Measurements from ENCODE around the gene ATG101.

ATG101 gene

GRCh38 chr12:52063082-52063924 is 6.5 kb upstream of the ATG101 start:
- no peak for TF ChIP-seq SPI1 (IDR thresholded peaks at IDR 0.05; ENCODE audit: low read depth, low read length)
- TF ChIP-seq TAF1 (IDR thresholded peaks at IDR 0.05; ENCODE audit: low read depth, low read length): no peak
- TF ChIP-seq POU2F2 (IDR thresholded peaks at IDR 0.05; ENCODE audit: low read depth, low read length): no peak
- TF ChIP-seq PAX5 (IDR thresholded peaks at IDR 0.05; ENCODE audit: insufficient read depth, low read length, severe bottlenecking): no peak
- TF ChIP-seq POLR2AphosphoS5 (IDR thresholded peaks at IDR 0.05; ENCODE audit: low read depth, low read length): no peak
- no peak for TF ChIP-seq POLR2A (IDR thresholded peaks at IDR 0.05; ENCODE audit: low read depth, low read length)
- FAIRE-seq (no peak), DNase-seq (ENCODE audit: insufficient read length, low spot score) (no peak)

DNA sequence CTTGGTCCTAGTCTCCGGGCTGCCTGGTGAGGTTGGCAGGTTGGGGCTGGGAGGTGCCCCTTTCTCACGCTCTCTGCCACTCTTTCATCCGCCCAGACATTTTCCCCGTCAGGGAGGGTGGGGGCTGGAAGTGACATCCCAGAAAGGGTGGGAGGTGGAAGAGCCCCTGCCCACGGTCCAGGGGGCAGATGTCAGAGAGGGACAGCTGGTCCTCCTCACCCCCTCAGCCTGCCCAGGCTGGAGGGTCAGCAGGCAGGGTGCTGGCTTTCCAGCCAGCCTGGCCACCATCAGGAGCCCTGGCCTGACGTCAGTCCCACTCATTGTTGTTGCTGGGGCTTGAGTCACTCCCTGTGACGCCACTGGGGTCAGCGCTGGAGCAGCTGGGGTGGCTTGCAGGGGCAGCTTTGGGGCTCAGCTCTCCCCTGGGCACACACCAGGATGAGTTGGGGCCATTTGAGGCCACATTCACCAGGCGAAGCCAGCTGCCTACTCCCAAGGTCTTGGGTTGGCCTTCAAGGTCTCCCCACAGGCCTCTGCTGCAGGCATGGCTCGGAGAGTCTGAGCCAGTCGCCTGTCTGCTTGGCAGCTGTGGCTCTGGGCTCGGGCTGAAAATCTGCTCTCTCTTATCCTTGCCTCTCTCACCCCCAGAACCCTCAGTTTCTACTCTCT is 5.7 kb upstream of the ATG101 start:
- FAIRE-seq: no peak
- no peak for TF ChIP-seq POLR2A (IDR thresholded peaks at IDR 0.05; ENCODE audit: low read depth, low read length)
- no peak for TF ChIP-seq SPI1 (IDR thresholded peaks at IDR 0.05; ENCODE audit: low read depth, low read length)
- TF ChIP-seq POLR2AphosphoS5 (IDR thresholded peaks at IDR 0.05; ENCODE audit: low read depth, low read length): no peak
- no peak for TF ChIP-seq PAX5 (IDR thresholded peaks at IDR 0.05; ENCODE audit: insufficient read depth, low read length, severe bottlenecking)
- TF ChIP-seq POU2F2 (IDR thresholded peaks at IDR 0.05; ENCODE audit: low read depth, low read length): no peak
- no peak for TF ChIP-seq TAF1 (IDR thresholded peaks at IDR 0.05; ENCODE audit: low read depth, low read length)
- no peak for DNase-seq (ENCODE audit: insufficient read length, low spot score)

- TF ChIP-seq POLR2AphosphoS5 (IDR thresholded peaks at IDR 0.05; ENCODE audit: low read depth, low read length): no peak
- no peak for TF ChIP-seq TAF1 (IDR thresholded peaks at IDR 0.05; ENCODE audit: low read depth, low read length)
- TF ChIP-seq POLR2A (IDR thresholded peaks at IDR 0.05; ENCODE audit: low read depth, low read length): no peak
- no peak for TF ChIP-seq SPI1 (IDR thresholded peaks at IDR 0.05; ENCODE audit: low read depth, low read length)
- no peak for FAIRE-seq
Measured at GRCh38 chr12:52066346-52067080, 3.3 kb upstream of the ATG101 start.

GRCh38 chr12:52067081-52067374 is 2.8 kb upstream of the ATG101 start:
- DNase-seq (ENCODE audit: insufficient read length, low spot score) (no peak), FAIRE-seq (no peak)
- no peak for TF ChIP-seq SPI1 (IDR thresholded peaks at IDR 0.05; ENCODE audit: low read depth, low read length)
- TF ChIP-seq POU2F2 (IDR thresholded peaks at IDR 0.05; ENCODE audit: low read depth, low read length): no peak
- no peak for TF ChIP-seq PAX5 (IDR thresholded peaks at IDR 0.05; ENCODE audit: insufficient read depth, low read length, severe bottlenecking)
- TF ChIP-seq POLR2A (IDR thresholded peaks at IDR 0.05; ENCODE audit: low read depth, low read length): no peak
- TF ChIP-seq POLR2AphosphoS5 (IDR thresholded peaks at IDR 0.05; ENCODE audit: low read depth, low read length): no peak
- no peak for TF ChIP-seq TAF1 (IDR thresholded peaks at IDR 0.05; ENCODE audit: low read depth, low read length)

More at GRCh38 chr12:52066346-52067080, 3.3 kb upstream of the ATG101 start:
- DNase-seq (ENCODE audit: insufficient read length, low spot score): no peak

GRCh38 chr12:52070185-52070925 is 577 bp downstream of the ATG101 start:
- DNase-seq (ENCODE audit: insufficient read length, low spot score) (no peak), FAIRE-seq (no peak)
- TF ChIP-seq SPI1 (IDR thresholded peaks at IDR 0.05; ENCODE audit: low read depth, low read length): no peak
- no peak for TF ChIP-seq POLR2A (IDR thresholded peaks at IDR 0.05; ENCODE audit: low read depth, low read length)
- no peak for TF ChIP-seq TAF1 (IDR thresholded peaks at IDR 0.05; ENCODE audit: low read depth, low read length)
- TF ChIP-seq POU2F2 (IDR thresholded peaks at IDR 0.05; ENCODE audit: low read depth, low read length): no peak
- no peak for TF ChIP-seq PAX5 (IDR thresholded peaks at IDR 0.05; ENCODE audit: insufficient read depth, low read length, severe bottlenecking)
- no peak for TF ChIP-seq POLR2AphosphoS5 (IDR thresholded peaks at IDR 0.05; ENCODE audit: low read depth, low read length)

DNA sequence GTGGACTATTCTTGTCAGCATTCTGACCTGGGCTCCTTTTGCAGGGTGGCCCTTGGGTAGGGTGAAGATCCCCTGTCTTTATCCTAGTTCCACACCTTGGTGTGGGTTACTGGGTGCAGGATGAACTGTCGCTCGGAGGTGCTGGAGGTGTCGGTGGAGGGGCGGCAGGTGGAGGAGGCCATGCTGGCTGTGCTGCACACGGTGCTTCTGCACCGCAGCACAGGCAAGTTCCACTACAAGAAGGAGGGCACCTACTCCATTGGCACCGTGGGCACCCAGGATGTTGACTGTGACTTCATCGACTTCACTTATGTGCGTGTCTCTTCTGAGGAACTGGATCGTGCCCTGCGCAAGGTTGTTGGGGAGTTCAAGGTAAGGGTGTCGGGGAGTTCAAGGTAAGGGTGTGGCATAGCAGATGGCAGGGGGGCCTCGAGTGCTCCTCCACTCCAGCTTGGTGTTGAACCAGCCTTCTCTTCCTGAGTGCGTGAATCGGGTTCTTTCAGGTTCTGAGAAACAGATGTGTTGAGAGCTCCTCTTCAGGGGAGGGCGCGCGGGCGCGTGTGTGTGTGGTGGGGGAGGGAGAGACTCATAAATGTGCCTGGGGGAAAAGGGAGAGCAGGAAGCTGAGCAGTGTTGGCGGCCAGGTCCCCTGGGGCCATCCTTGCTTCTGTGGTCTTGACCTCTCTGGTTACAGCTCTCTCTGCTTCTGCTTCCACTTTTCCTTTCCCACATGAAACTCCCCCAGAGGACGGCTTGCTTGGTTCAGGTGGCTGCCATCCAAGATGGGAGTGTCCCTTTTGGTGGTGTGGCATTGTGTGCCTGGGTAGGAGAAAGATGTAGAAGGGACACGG is 4.0 kb downstream of the ATG101 start:
- DNase-seq (ENCODE audit: insufficient read length, low spot score) (no peak), FAIRE-seq (peak; percentile 41)
- TF ChIP-seq POU2F2 (IDR thresholded peaks at IDR 0.05; ENCODE audit: low read depth, low read length) (no peak), POLR2A (IDR thresholded peaks at IDR 0.05; ENCODE audit: low read depth, low read length) (no peak), PAX5 (IDR thresholded peaks at IDR 0.05; ENCODE audit: insufficient read depth, low read length, severe bottlenecking) (no peak), SPI1 (IDR thresholded peaks at IDR 0.05; ENCODE audit: low read depth, low read length) (no peak), POLR2AphosphoS5 (IDR thresholded peaks at IDR 0.05; ENCODE audit: low read depth, low read length) (no peak), TAF1 (IDR thresholded peaks at IDR 0.05; ENCODE audit: low read depth, low read length) (no peak)

DNA sequence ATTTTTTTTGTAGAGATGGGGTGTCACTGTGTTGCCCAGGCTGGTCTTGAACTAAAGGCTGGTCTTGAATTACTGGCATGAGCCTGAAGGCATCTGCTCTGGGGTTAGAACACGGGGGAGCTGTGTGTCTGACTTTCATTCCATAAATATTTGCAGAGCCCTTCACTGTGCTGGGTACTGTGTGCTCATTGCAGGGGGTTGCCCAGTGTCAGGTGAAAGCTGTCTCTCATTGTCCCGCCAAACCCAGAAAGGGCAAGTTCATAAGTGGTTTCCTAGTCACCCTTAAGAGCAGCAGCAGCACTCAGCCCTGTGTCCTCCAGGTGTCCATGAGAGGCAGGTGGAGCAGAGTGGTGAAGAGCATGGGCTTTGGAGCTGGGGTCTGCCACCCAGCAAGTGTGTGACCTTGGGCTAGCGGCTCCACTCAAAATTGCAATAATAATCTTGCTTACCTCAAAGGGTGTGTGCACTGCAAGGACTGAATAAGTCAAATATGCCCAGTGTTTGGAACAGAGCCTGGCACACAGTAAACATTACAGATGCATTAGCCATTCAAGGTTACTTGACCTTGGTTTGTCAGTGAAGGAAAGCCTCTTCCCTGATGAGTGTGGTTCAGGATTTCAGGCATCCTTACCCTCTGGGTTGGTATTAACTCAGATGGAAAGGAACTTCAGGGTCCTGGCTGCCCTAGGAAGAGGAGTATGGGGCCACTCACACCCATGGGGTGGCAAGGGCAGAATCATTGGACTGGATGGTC is 5.4 kb downstream of the ATG101 start:
- FAIRE-seq (no peak), DNase-seq (ENCODE audit: insufficient read length, low spot score) (no peak)
- no peak for TF ChIP-seq POLR2AphosphoS5 (IDR thresholded peaks at IDR 0.05; ENCODE audit: low read depth, low read length)
- TF ChIP-seq TAF1 (IDR thresholded peaks at IDR 0.05; ENCODE audit: low read depth, low read length): no peak
- TF ChIP-seq POU2F2 (IDR thresholded peaks at IDR 0.05; ENCODE audit: low read depth, low read length): no peak
- TF ChIP-seq POLR2A (IDR thresholded peaks at IDR 0.05; ENCODE audit: low read depth, low read length): no peak
- no peak for TF ChIP-seq PAX5 (IDR thresholded peaks at IDR 0.05; ENCODE audit: insufficient read depth, low read length, severe bottlenecking)
- TF ChIP-seq SPI1 (IDR thresholded peaks at IDR 0.05; ENCODE audit: low read depth, low read length): no peak

All from GM12891 (cell line).